GM04503 (cell line): Measurements from ENCODE around the gene CFD.
"Not testable (repeated sequence)": the region's sequence is repeated elsewhere in the genome, so short reads cannot be mapped to it uniquely, and the experiment has no call there.

Source experiments
- DNase-seq: peaks from one replicate; pipeline ENCODE4 v3.0.0-alpha.2; 2012; ENCODE audit warnings: low read depth

CFD gene

GRCh38 chr19:888581-889385, 29.3 kb downstream of the CFD start:
- DNase-seq: no peak

GRCh38 chr19:889662-890295, 30.3 kb downstream of the CFD start:
- DNase-seq: no peak

GRCh38 chr19:890831-891230, 31.4 kb downstream of the CFD start:
- no peak for DNase-seq

GRCh38 chr19:891421-892200, 32.1 kb downstream of the CFD start:
- not testable (repeated sequence) for DNase-seq

GRCh38 chr19:892243-892893, 32.9 kb downstream of the CFD start:
- DNase-seq: no peak

- DNase-seq: peak; percentile 37
Measured at GRCh38 chr19:892894-893689, 33.6 kb downstream of the CFD start, which contains the start of the genes MED16 and RNU6-9. MED16 (minus strand) TSS chr19:893187; CDS start chr19:891131, 2,056 bp downstream. RNU6-9 (plus strand) TSS chr19:893484.

GRCh38 chr19:896434-896833, 37.0 kb downstream of the CFD start:
- no peak for DNase-seq

GRCh38 chr19:896999-897398, 37.5 kb downstream of the CFD start:
- DNase-seq: no peak

- no peak for DNase-seq
Measured at GRCh38 chr19:897442-898039, 38.1 kb downstream of the CFD start.

- no peak for DNase-seq
Measured at GRCh38 chr19:898663-899062, 39.2 kb downstream of the CFD start.

GRCh38 chr19:899336-900042, 40.0 kb downstream of the CFD start:
- DNase-seq: no peak

GRCh38 chr19:900043-900301, 40.5 kb downstream of the CFD start:
- DNase-seq: no peak

- no peak for DNase-seq
Measured at GRCh38 chr19:900302-901111, 41.0 kb downstream of the CFD start.

- no peak for DNase-seq
Measured at GRCh38 chr19:901216-902092, 42.0 kb downstream of the CFD start.

- DNase-seq: no peak
Measured at GRCh38 chr19:902093-902370, 42.6 kb downstream of the CFD start.

- DNase-seq: no peak
Measured at GRCh38 chr19:902446-903226, 43.2 kb downstream of the CFD start.

- no peak for DNase-seq
Measured at GRCh38 chr19:903266-903797, 43.9 kb downstream of the CFD start.

GRCh38 chr19:904545-904944, 45.1 kb downstream of the CFD start:
- no peak for DNase-seq
